HG03575 (cell line): ENCODE results near the gene BMF.
A peak's percentile ranks its signal among the peaks of the same experiment; 100 is the strongest.

Experiments used
- ATAC-seq: cut with Tn5 transposase; IDR thresholded peaks from one replicate; pipeline ENCODE4 v1.9.1; 2021; ENCODE audit not compliant: unreplicated experiment, insufficient number of reproducible peaks, low FRiP score; ENCODE audit errors: extremely low read depth

BMF gene

DNA sequence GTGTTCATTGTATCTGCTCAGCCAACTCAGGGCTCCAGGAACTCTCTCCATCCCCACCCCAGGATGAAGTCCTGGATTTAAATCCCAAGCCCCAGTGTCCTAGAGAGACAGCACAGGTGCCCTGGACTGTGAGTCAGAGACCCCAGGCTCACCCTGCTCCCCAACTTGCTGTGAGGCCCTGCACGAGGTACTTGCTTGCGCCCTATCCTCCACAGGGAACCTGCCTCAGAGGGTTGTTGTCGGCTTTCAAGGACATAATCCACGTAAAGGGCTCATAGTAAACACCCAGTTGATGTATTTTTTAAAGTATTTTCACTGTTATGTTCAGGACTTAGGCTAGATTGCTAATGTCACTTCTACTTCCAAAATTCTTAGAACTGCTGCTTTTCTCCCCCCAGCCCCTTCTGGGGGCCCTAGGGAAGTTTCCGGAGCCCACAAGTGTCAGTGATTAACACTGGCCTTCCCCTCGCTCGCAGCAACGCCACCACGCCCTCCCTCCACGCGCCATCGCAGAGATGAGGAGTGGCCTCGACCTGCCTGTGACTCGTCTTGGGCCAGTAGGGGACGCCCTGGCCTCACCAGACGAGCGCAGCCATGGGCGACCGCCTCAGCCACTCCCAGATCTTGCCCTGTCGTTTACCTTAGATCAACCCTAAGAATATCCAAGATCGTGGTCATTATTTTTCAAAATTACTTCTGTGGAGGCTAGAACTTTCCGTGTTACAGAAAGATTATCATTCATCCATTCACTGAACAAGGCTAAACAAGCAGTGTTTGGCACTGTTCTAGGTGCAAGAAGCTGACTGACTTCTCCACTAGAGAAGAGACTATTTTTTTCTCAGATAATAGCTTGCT, 63.7 kb downstream of the BMF start:
- ATAC-seq = peak; percentile 39

DNA sequence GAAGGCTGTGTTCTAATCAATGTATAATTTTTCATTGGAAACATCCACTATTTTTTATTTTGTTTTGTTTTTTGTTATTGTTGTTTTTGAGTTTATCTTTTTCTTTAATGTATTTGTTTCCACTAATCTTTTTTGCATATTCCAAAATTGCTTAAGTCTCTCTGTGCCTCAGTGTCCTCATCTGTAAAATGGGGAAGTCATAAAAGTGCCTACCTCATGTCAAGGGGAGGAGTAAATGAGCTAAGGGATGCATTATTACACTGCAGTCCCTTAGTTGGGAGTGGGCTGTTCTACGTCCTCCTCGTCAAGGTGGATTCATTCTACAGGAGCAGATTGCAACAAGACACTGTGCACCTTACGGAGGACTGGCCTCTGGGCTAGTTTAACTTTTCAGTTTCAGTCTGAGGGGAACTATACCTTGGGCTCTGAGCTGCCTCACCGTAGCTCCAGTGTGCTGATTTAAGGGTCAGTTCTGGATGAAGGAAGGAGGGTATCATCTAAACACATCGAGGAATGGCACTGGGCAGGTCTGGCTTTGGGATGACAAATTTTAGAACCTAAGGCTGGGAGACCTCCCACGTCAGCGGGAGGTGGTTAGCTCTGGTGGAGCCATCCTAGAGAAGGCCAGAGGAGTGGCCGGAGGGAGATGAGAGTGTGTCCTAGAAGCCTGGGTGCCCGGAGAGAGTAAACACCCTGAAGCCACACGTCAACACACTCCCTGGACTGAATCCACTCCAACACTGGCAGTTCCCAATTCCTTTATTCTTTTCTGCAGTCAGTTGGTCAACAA, 64.6 kb downstream of the BMF start:
- no peak for ATAC-seq

DNA sequence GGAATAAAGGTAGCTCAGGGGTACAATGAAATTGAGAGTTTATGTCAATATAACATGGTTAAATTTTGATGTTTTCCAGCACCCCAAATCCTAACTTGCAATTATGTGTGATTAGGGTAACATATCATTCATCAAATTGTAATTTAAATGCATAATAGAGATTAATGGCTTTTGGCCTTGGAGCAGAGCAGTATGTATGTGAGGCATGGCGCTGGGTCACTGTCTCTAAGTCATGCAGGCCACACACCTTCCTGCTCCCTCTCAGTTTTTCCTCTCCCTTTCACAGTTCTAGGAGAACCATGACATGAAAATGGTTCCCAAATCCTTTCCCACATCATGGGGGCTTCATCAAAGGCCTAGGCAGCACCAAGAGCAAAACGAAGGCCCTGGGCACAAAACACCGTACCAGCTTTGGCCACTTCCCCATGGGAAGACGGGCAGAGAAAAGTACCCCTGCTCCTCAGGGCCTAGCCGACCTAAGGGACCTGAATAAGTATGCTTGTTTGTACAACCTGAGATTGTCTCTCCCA, 65.8 kb downstream of the BMF start:
- no peak for ATAC-seq

DNA sequence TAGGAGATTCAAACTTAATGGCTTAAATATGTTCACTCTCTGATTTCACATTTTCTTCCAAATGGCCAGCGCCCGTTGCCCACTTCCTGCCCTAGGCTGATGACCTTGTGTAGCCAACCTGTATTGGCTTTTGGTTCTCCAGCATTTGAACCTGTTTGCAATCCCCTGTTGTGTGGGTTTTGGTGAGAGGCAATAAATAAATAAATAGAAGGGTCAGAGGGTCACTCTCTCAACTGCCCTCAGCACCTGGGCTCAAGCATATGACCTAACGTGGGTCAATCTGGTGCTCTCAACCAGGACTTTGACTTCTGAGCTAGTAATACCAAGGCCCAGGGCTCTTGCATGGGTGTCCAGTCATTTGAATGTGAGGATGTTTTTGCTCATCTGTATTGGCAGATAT, 67.9 kb downstream of the BMF start:
- ATAC-seq = no peak

DNA sequence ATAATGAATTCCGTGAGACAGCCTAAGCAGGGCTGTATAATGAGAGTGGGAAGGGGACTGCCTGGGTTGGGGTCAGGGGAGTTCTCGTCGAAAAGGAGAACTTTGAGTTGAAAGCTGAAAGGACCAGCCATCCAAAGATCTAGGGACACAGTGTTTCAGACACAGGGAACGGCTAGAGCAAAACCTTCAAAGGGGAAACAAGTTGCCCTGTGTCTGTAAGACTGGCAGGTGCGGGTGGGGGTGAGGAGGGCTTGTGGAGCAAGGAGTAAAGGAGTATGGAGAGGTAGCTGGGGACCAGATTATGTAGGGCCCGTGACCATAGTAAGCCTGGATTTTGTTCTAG, 68.4 kb downstream of the BMF start:
- no peak for ATAC-seq

DNA sequence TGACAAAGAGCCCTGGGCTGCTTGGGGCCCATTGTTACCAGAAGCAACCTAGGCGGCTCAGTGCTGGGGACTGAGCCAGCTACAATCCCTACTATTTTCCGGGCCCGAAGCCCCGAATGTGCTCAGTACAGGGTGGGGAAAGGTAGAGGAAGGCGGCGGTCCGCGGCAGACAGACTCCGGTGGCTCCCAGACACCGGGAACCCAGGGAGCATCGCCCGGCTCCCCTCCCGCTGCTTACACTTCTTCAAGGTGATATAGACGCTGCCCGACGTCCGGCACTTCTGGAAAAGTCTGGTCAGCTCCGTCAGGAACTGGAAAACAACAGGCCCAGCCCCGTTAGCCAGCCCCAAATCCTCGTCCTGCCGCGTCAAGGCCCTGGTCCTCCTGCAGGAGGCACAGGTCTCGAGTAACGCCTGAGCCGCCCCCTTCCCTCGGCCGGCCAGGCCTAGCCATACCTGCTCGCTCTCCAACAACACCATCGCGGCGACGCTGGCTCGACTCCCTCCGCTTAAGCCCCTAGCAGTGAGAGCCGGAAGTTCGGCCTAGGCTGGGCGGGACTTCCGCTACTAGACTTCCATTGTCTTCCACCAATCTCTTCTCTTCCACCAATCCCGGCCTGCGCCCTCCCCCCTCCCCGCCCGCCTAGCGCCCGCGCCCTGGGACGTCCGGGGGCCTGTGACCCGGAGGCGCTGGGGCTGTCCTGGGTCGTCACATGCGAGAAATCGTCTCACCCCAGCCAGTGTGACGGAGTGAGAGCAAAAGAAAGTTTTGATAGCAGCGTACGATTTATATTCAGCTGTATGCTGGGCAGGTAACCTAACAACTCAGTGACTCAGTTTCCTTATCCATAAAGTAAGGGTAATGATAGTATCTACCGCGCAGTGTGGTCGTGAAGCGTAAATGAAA, 69.8 kb downstream of the BMF start, which contains the start of gene SRP14:
Gene SRP14, minus strand, starts transcription at position 544 of the 906 bp plus-strand sequence. Its CDS starts 65 bp downstream, at position 479.
- ATAC-seq = peak; percentile 71

DNA sequence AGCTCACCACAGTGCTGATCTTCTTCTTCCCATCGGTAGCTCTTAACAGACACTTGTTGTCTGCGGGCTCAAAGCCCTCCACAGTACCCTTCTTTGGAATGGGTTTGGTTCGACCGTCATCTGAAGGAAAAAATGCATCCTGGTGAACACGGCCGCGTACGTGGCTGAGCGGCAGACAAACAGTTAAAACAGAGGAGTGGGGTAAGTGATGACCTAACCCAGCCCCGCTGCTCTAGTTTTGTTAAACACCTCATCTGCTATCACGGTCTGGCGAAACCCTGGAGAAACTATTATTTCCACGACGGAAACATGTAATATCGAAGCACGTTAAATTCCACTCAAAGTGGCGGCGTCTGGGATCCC, 70.4 kb downstream of the BMF start:
- no peak for ATAC-seq
